Amygdala (tissue), 56 donors: Measurements from ENCODE around the gene HS6ST1.

Source experiments
- DNase-seq, 56 donors: peaks; one replicate each; lab custom pipeline; 2025; lab: John Stamatoyannopoulos, UW

HS6ST1 gene

GRCh38 chr2:128301021-128301420 lies 17.6 kb downstream of the HS6ST1 start:
- DNase-seq, result no peak

GRCh38 chr2:128300151-128301020 lies 18.3 kb downstream of the HS6ST1 start:
- no peak for DNase-seq

- DNase-seq, result no peak
Observed at GRCh38 chr2:128299628-128300027, 19.0 kb downstream of the HS6ST1 start.

- no peak for DNase-seq
Observed at GRCh38 chr2:128298846-128299507, 19.7 kb downstream of the HS6ST1 start.

GRCh38 chr2:128298286-128298685 lies 20.4 kb downstream of the HS6ST1 start:
- DNase-seq, result no peak

- no peak for DNase-seq
Observed at GRCh38 chr2:128293870-128294455, 24.7 kb downstream of the HS6ST1 start.

GRCh38 chr2:128293426-128293755 lies 25.3 kb downstream of the HS6ST1 start:
- no peak for DNase-seq

GRCh38 chr2:128292599-128293425 lies 25.9 kb downstream of the HS6ST1 start:
- peak in 5 of 56 donors; percentile 17 to 83 (median 56) for DNase-seq

GRCh38 chr2:128291844-128292598 lies 26.6 kb downstream of the HS6ST1 start:
- DNase-seq, result no peak

GRCh38 chr2:128291161-128291843 lies 27.4 kb downstream of the HS6ST1 start:
- DNase-seq, result no peak

- DNase-seq, result no peak
Observed at GRCh38 chr2:128290356-128290755, 28.3 kb downstream of the HS6ST1 start.

- DNase-seq, result no peak
Observed at GRCh38 chr2:128289439-128289838, 29.2 kb downstream of the HS6ST1 start.

- no peak for DNase-seq
Observed at GRCh38 chr2:128288781-128289180, 29.9 kb downstream of the HS6ST1 start.

- no peak for DNase-seq
Observed at GRCh38 chr2:128287780-128288735, 30.6 kb downstream of the HS6ST1 start.

GRCh38 chr2:128286905-128287779 lies 31.5 kb downstream of the HS6ST1 start:
- no peak for DNase-seq

GRCh38 chr2:128286011-128286721 lies 32.5 kb downstream of the HS6ST1 start:
- DNase-seq, result no peak
